Cardiac septum (tissue), 1 donor: ENCODE results near the gene ALDH3B2. TPM values are rescaled to one million over a fixed set of nuclear protein-coding genes. Genes with fewer than 3 reads are reported as not detected.
"Not testable (repeated sequence)": the region's sequence is repeated elsewhere in the genome, so short reads cannot be mapped to it uniquely, and the experiment has no call there.

Source experiments
- DNase-seq: peaks from one replicate; pipeline ENCODE4 v3.0.0-alpha.2; 2020; ENCODE audit warnings: low spot score
- intact Hi-C: fragments of 100-400 bp; cut with DNase I; formaldehyde crosslinking; loops from one replicate; pipeline ENCODE4 v1.14.0; 2022
- total RNA-seq: library from RNA; stranded (reverse); fragmentation: NEBNext Ultra II Directional; extraction: Animal tissue kit (Norgen Biotek cat#: 25700); gene quantifications from one replicate; pipeline ENCODE4 v1.2.1, GENCODE V29; 2021
- donor health status: DM: no; HTN: no; CAD: no.

ALDH3B2 gene
- total RNA-seq, 1 donor from 2014 or later, result not detected

- no peak for DNase-seq
- intact Hi-C loops, result no loop called here
These were observed 27.7 kb downstream of the ALDH3B2 start for GRCh38 chr11:67646535-67647336.

DNA sequence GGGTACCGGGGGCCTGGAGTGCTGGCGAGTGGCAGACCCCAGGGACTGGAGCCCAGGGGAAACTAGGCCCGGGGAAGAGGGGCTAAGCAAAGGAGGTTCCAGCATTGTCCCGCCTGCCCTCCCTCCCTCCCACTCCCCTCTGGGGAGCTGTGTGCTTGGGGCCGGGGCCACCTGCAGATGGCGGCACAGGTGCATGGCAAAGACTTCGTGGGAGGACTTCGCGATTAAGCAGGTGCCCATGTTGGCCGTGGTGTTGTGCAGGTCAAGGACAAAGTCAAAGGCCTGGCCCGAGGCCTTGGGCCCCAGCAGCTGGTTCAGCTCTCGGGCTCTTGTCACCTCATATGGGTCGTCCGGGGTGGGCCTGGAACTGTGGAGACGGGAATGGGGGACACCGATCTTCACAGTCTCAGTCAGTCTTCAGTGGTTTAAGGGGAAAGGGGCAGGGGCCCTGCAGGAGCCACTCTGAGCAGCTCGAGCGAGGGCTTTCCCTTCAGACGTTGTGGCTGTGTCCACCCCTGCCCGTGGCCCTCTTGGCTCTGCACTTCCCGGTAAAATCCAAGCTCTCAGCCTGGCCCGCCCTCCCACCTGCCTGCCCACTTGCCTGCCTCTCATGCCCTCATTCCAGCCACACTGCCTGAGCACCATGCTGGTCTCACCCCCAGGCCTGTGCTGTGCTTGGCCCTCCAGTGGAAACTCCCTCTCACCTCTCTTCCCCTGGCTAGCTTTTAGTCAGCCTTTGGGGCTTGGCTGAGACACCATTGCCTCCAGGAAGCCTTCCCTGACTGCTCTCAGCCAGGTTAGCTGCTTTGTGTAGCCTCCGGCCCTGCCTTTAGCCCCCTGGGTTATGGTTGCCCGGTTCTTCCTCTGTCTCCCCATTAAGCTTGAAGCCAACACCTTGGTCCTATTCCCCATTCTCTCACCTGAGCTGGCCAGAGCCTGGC lies 28.6 kb downstream of the ALDH3B2 start:
- intact Hi-C loops, result no loop called here
- no peak for DNase-seq

DNA sequence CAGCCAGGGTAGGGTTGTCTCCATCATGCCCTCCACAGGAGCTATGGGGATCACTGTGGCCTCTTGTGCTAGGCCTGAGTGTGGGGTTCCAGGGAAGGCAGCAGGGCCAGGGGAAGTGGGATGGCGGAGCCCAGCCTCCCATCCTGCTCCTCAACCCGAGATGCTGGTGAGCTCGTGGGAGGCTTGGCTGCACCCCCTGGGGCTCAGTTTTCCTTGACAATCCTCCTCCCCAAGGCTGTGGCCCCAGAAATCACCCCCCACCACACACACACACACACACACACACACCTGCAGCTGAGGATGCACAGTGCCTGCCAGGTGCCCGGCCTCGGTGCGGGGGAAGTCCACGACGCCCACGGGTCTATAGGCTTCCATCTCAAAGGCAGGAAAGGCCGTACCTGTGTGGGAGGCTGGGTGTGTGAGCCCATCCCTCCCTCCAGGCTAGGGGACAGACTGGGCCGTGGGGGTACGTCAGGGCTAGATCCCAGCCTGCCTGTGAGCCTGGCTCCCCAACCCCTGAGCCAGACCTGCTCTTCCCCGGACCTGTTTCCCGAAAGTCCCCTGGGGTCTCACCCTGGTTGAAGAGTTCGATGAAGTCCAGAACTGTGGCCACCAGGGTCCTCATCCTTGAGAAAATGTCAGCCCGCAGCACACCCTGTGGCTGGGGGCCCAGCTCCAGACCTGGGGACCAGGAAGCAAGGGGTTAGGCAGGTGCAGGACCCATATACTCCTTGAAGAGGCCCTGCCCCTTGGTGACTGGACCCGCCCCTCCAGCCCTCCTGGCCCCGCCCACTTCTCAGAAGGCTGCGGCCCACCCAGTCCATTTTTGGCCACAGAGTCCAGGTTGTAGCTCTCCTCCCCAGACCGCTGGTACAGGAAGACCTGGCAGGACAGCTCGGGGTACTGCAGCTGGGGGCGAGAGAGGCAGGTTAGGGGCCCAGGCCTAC lies 29.7 kb downstream of the ALDH3B2 start:
- DNase-seq, result no peak
- intact Hi-C loops, result no loop called here

DNA sequence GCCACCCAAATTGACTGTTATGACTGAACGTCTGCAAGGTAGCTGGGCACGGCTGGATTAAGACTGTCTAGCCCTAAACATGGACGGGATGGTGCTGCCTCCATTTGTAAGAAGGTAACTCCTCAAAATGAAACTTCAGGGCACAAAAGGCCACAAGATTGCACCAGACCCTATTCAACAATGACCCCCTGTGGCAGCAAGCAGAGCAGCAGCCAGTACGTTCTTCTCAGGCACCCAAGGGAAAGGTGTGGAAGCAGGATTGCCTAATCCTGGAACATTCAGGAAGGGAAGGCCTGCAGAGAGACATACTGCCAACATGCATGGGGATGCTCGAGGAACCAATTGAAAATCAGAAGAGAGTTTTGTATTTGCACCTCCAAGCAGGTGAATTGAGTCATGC lies 30.4 kb downstream of the ALDH3B2 start:
- intact Hi-C loops, result no loop called here
- DNase-seq, result no peak

DNA sequence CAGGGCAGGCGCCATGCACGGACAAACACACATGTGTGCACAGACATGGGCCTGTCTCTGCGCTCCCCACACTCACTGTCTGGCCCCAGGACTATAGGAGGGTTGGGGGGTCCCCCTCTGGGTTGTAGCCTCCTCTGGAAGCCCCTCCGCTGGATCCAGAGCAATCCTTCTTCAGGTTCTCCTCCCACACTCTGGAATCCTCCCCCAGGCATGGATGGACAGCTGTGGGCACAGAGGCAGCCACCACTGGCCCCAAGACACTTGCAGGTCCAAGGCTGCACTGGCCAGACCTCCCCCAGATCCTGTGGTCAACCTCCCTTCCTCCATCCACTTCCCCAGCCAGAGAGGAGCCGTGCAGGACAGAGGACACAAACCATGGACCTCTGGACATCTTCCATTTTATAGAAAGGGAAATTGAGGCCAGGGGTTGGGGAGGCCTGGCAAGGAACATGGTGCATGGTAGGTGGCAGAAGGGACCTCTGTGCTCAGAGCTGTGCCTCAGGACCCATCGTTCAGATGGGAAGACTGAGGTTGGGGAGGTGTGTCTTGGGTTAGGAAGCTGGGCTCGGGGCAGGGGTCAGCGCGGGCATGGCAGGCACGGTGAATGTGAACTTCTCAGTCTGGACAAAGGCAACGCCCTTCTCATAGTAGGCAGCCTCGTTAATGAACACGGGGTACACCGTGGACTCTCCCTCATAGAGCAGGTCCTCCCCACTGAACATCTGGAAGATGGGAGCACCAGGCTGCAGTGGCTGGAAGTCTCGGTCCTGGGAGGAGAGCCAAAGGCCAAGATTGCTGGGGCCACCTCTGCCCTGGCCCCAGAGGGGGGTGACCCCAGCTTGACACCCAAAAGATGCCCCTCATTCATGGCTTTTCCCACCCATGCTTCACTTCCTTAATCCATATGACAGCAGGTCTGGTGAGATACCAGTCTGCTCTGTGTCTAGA lies 32.0 kb downstream of the ALDH3B2 start:
- no peak for DNase-seq
- intact Hi-C loops, result no loop called here

DNA sequence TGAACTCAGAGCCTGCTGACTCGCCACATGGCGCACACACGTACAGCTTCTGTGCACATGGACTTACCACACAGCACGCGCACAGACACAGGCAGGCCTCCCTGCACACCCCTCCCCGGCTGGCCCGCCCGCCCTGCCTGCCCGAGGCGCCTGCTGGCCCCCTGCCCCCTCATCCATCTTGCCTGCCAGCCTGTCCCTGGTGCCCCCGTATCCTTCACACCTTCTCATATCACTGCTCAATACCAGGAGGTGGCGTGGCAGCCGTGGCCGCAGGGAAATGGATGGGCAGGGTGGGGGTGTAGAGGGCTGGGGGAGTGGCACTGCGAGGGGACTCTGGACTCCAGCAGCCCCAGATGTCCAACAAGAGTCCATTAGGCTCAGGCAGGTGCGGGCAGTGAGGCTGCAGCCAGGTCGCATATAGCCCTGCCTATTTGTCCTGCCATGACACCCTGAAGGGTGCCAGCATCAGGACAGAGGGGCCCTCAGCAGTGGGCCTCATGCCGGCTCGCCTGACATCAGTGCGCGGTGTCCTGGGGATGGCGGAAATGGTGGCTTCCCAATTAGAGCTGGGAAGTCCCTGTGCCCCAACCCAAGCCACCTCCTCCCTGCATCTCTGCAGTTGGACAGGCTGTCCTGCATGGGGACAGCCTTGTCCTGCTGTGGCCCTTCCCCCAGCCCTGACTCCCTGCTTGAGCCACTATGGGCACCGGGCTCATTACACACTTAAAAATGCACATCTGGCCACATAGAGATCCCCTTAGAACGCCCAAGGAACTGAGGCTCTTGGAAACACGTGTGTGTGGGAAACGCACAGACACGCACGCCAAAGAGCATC lies 32.9 kb downstream of the ALDH3B2 start:
- intact Hi-C loops, result no loop called here
- no peak for DNase-seq

GRCh38 chr11:67640758-67641337 lies 33.6 kb downstream of the ALDH3B2 start:
- intact Hi-C loops, result no loop called here
- DNase-seq, result no peak

GRCh38 chr11:67640021-67640757 lies 34.2 kb downstream of the ALDH3B2 start:
- intact Hi-C loops, result no loop called here
- no peak for DNase-seq

DNA sequence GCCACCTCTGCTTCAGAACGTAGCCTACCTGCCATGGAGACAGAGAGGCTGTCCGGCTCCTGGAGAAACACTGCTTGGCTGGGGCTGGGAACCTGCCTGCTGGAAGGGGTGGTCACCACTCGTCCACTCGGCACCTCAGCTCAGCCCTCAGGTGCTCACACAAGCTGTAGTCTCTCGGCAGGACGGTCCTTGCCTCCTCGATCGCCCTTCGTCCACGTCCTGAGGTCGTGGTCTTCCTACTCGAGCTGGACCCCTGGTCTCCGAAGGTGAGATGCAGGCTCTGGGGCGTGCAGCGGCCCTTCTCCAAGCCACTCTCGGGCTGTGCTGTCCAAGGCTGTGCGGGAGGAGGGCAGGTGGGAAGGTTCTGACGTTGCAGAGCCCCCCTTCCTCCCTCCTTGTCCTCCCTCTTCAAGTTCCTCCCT lies 35.0 kb downstream of the ALDH3B2 start, which contains the start of gene TBX10:
Gene TBX10 (minus strand): TSS at position 326 of the 422 bp plus-strand sequence. CDS start 291 bp downstream, at position 35.
- intact Hi-C loops, result no loop called here
- DNase-seq, result no peak

GRCh38 chr11:67638535-67639437 lies 35.6 kb downstream of the ALDH3B2 start:
- no peak for DNase-seq
- intact Hi-C loops, result no loop called here

GRCh38 chr11:67637441-67637840 lies 37.0 kb downstream of the ALDH3B2 start:
- intact Hi-C loops, DNase-seq: not testable (repeated sequence)

GRCh38 chr11:67636962-67637361 lies 37.5 kb downstream of the ALDH3B2 start:
- no peak for DNase-seq
- intact Hi-C loops, result no loop called here

DNA sequence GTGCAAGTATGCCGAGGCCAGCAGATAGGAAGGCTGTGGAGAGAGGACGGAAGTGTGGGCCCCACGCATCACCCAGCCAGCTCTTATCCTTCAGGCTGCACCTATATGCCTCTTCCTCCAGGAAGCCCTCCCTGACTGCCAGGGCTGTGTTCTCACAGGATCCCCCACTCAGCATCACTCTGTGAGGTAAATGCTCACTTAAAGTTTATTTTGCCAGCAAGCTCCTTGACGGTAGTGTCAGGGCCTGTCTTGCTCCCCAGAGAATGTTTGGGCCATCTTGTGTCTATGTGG lies 39.2 kb downstream of the ALDH3B2 start:
- intact Hi-C loops, result no loop called here
- no peak for DNase-seq

- DNase-seq, result no peak
- intact Hi-C loops, result no loop called here
These were observed 39.8 kb downstream of the ALDH3B2 start for GRCh38 chr11:67634366-67635230.
